Testis (tissue), 3 donors: ENCODE results near the gene GIGYF1. TPM values are rescaled to one million over a fixed set of nuclear protein-coding genes. Genes with fewer than 3 reads are reported as not detected.
A peak's percentile ranks its signal among the peaks of the same experiment; 100 is the strongest.

Experiments used
- DNase-seq: peaks from one replicate; pipeline ENCODE4 v3.0.0-alpha.2; 2019
- H3K27ac ChIP-seq, 2 donors: fragments of 200-600 bp; sonication (generic); one replicate each; pipeline ENCODE4 v1.5.1; 2019
- H3K27me3 ChIP-seq: fragments of 200-600 bp; sonication (generic); one replicate; pipeline ENCODE4 v1.5.1; 2019
- H3K36me3 ChIP-seq: fragments of 200-600 bp; sonication (generic); one replicate; pipeline ENCODE4 v1.5.1; 2017; ENCODE audit warnings: low read depth; ENCODE audit errors: missing control alignments
- H3K4me1 ChIP-seq: fragments of 200-600 bp; sonication (generic); one replicate; pipeline ENCODE4 v1.5.1; 2019
- H3K4me3 ChIP-seq, 2 donors: fragments of 200-600 bp; sonication (generic); one replicate each; pipeline ENCODE4 v1.5.1; 2017 to 2019
- H3K9me3 ChIP-seq: fragments of 200-600 bp; sonication (generic); one replicate; pipeline ENCODE4 v1.5.1; 2017
- CTCF ChIP-seq, 3 experiments: fragments of 450-650 bp in 2 of 3; fragments of 200-600 bp in 1 of 3; sonication (generic) in 1 of 3; IDR thresholded peaks; one replicate each; pipeline ENCODE4 v1.5.1; 2016 to 2019; ENCODE audit warnings: antibody characterized with exemption in 3 of 3, mild to moderate bottlenecking in 2 of 3, moderate library complexity in 1 of 3
- POLR2A ChIP-seq: fragments of 450-650 bp; IDR thresholded peaks from one replicate; pipeline ENCODE4 v1.6.1; 2017; ENCODE audit warnings: antibody characterized with exemption, mild to moderate bottlenecking, moderate library complexity
- WGBS, 2 donors: methylation state at CpG; one replicate each; pipeline ENCODE4 v1.1.5; 2018; 5-methylcytosine and 5-hydroxymethylcytosine counted together
- intact Hi-C: fragments of 100-400 bp; cut with DNase I; formaldehyde crosslinking; loops from one replicate; pipeline ENCODE4 v1.15.1; 2023; ENCODE audit warnings: low total_unique reads
- polyA plus RNA-seq: library from polyadenylated mRNA; stranded (reverse); fragments of 350-450 nt; fragmentation: Illumina TruSeq; extraction: RNeasy Lipid Tissue Mini Kit (QIAGEN cat#74804); gene quantifications from one replicate; pipeline ENCODE4 v1.2.3, GENCODE V29; 2014; ENCODE audit warnings: low read depth, low replicate concordance; ENCODE audit not compliant: insufficient read depth
- total RNA-seq, 2 donors: library from RNA; depleted of rRNA; stranded (reverse); fragments of >200 nt; gene quantifications; one replicate each; pipeline ENCODE4 v1.2.3, GENCODE V29; 2016

The GIGYF1 gene
- total and polyA plus RNA-seq, 3 donors from 2014 or later = 40.5 to 106 (median 105) TPM

- no peak within 1 kb of the TSS for H3K27ac ChIP-seq
- peak within 1 kb of the TSS in 1 of 2 donors; percentile 51 for H3K4me3 ChIP-seq
- H3K36me3 ChIP-seq = no peaks in the 10 kb centered on the region
- H3K27me3 ChIP-seq = no peaks in the 10 kb centered on the region
- DNase-seq = peak; percentile 86
- TF ChIP-seq CTCF (IDR thresholded peaks at IDR 0.05) = no peak
- no peak for TF ChIP-seq POLR2A
- H3K4me1 ChIP-seq = no peaks in the 10 kb centered on the region
- WGBS, 2 donors = 5 to 13% methylated on average over 20 to 48 of the region's 63 CpGs
- H3K9me3 ChIP-seq = no peaks in the 10 kb centered on the region
- intact Hi-C loops = no loop called here
Observed at GRCh38 chr7:100655908-100656674, 38.0 kb downstream of the GIGYF1 start, which contains the start of gene ACTL6B. TSS of gene ACTL6B (minus strand) at chr7:100656448. CDS start at chr7:100656354, 94 bp downstream.

GRCh38 chr7:100654908-100655831 lies 38.9 kb downstream of the GIGYF1 start:
- Histone ChIP-seq H3K36me3 (no peaks in the 10 kb centered on the region), H3K4me3 (peak overlapping the region in 1 of 2 donors; percentile 51), H3K27ac (no peak overlapping the region), H3K27me3 (no peaks in the 10 kb centered on the region), H3K9me3 (no peaks in the 10 kb centered on the region), H3K4me1 (no peaks in the 10 kb centered on the region)
- DNase-seq = no peak
- WGBS, 2 donors = 31 to 49% methylated on average over 21 to 25 of the region's 25 CpGs
- TF ChIP-seq POLR2A = no peak
- no peak for TF ChIP-seq CTCF (IDR thresholded peaks at IDR 0.05)
- intact Hi-C loops = no loop called here

- no peak for TF ChIP-seq POLR2A
- no peak for TF ChIP-seq CTCF (IDR thresholded peaks at IDR 0.05)
- Histone ChIP-seq H3K36me3 (no peaks in the 10 kb centered on the region), H3K9me3 (no peaks in the 10 kb centered on the region), H3K4me1 (no peaks in the 10 kb centered on the region), H3K27me3 (no peaks in the 10 kb centered on the region), H3K27ac (no peak overlapping the region), H3K4me3 (no peak overlapping the region)
- 83 to 88% methylated on average over 11 to 15 of the region's 15 CpGs for WGBS, 2 donors
- no peak for DNase-seq
- intact Hi-C loops = no loop called here
Observed at GRCh38 chr7:100649826-100650565, 44.1 kb downstream of the GIGYF1 start.

GRCh38 chr7:100642534-100642907 lies 51.5 kb downstream of the GIGYF1 start:
- no peak overlapping the region for H3K27ac ChIP-seq
- no peaks in the 10 kb centered on the region for H3K27me3 ChIP-seq
- TF ChIP-seq CTCF (IDR thresholded peaks at IDR 0.05) = no peak
- no peak for TF ChIP-seq POLR2A
- peaks cover 5% of the 10 kb centered on the region for H3K4me1 ChIP-seq
- H3K9me3 ChIP-seq = no peaks in the 10 kb centered on the region
- no peak for DNase-seq
- WGBS, 2 donors = 71 to 75% methylated on average over 11 of the region's 11 CpGs
- no peaks in the 10 kb centered on the region for H3K36me3 ChIP-seq
- intact Hi-C loops = no loop called here
- no peak overlapping the region for H3K4me3 ChIP-seq
